H1 (cell line): ENCODE data around the gene DCAF16. TPM values are rescaled to one million over a fixed set of nuclear protein-coding genes. Genes with fewer than 3 reads are reported as not detected.

Source experiments
- CTCF ChIA-PET: fragments of 300-600 bp; sonication (Branson Sonifier 250); formaldehyde crosslinking; loops from one replicate; lab custom pipeline; 2021; ENCODE audit not compliant: partially characterized antibody; lab: Charles Lee
- POLR2A ChIA-PET: fragments of 300-600 bp; sonication (Branson Sonifier 250); formaldehyde crosslinking; loops from one replicate; lab custom pipeline; 2021; ENCODE audit warnings: inconsistent platforms; ENCODE audit not compliant: partially characterized antibody; lab: Charles Lee
- DNase-seq, 2 experiments: peaks; one replicate each; pipeline versions ENCODE4 v3.0.0 to v3.0.0-alpha.2; 2010 to 2022; ENCODE audit warnings: low spot score in 2 of 2, low read depth in 1 of 2, mixed read lengths in 1 of 2
- FAIRE-seq: peaks from 2 replicates; lab custom pipeline; 2011; peaks lifted over from hg19 to GRCh38; lab: Jason Lieb, UNC
- H2AFZ ChIP-seq: 2 replicates; pipeline ENCODE4 v1.8.1; 2012; ENCODE audit warnings: low read length, inconsistent platforms
- H2AK5ac ChIP-seq: 2 replicates; pipeline ENCODE4 v1.6.1; 2013; ENCODE audit warnings: low read depth, low read length
- H2BK120ac ChIP-seq: replicated peaks from 2 replicates; pipeline ENCODE3; 2013; ENCODE audit warnings: low read depth, low read length, inconsistent platforms
- H2BK12ac ChIP-seq: 2 replicates; pipeline ENCODE4 v1.6.1; 2013; ENCODE audit warnings: low read depth, low read length
- H2BK15ac ChIP-seq: 2 replicates; pipeline ENCODE4 v1.6.1; 2013; ENCODE audit warnings: low read length
- H2BK20ac ChIP-seq: 2 replicates; pipeline ENCODE4 v1.6.1; 2013; ENCODE audit warnings: low read length
- H2BK5ac ChIP-seq: 2 replicates; pipeline ENCODE4 v1.6.1; 2013; ENCODE audit warnings: low read depth, low read length
- H3K14ac ChIP-seq: 2 replicates; pipeline ENCODE4 v1.6.1; 2013; ENCODE audit warnings: inconsistent platforms; ENCODE audit not compliant: insufficient read length
- H3K18ac ChIP-seq: 2 replicates; pipeline ENCODE4 v1.6.1; 2013; ENCODE audit warnings: low read length; ENCODE audit errors: extremely low read depth
- H3K23ac ChIP-seq: 2 replicates; pipeline ENCODE4 v1.6.1; 2013; ENCODE audit warnings: inconsistent platforms; ENCODE audit not compliant: insufficient read length
- H3K23me2 ChIP-seq: 2 replicates; pipeline ENCODE4 v1.6.1; 2013; ENCODE audit warnings: low read depth, low read length
- H3K27ac ChIP-seq: 2 replicates; pipeline ENCODE4 v1.6.1; 2011; ENCODE audit warnings: low read depth, low read length, inconsistent platforms
- H3K27me3 ChIP-seq, 4 experiments: replicated peaks in 1 of 4; 1 replicate in 1 of 4; 2 replicates in 3 of 4; pipeline versions ENCODE4 v1.6.1 to v1.8.1; 2011 to 2013; ENCODE audit warnings: low read length in 3 of 4, mild to moderate bottlenecking in 3 of 4, inconsistent platforms in 2 of 4, mixed read lengths in 2 of 4, moderate library complexity in 1 of 4; ENCODE audit not compliant: control insufficient read depth in 3 of 4, insufficient read depth in 3 of 4; ENCODE audit errors: extremely low read depth in 1 of 4
- H3K36me3 ChIP-seq, 4 experiments: 2 replicates each; pipeline versions ENCODE4 v1.6.1 to v1.8.1; 2011 to 2013; ENCODE audit warnings: mild to moderate bottlenecking in 4 of 4, low read length in 3 of 4, moderate library complexity in 2 of 4, control low read depth in 1 of 4, inconsistent platforms in 1 of 4; ENCODE audit not compliant: insufficient read depth in 4 of 4, control insufficient read depth in 2 of 4
- H3K4ac ChIP-seq: replicated peaks from 2 replicates; pipeline ENCODE3; 2013; ENCODE audit warnings: low read length, low read depth, mixed read lengths, inconsistent platforms; ENCODE audit not compliant: insufficient read length
- H3K4me1 ChIP-seq, 4 experiments: replicated peaks in 1 of 4; 1 replicate in 1 of 4; 2 replicates in 3 of 4; pipeline versions ENCODE4 v1.6.1 to v1.8.1; 2011 to 2013; ENCODE audit warnings: low read length in 3 of 4, inconsistent platforms in 2 of 4, mixed read lengths in 1 of 4; ENCODE audit not compliant: insufficient read depth in 4 of 4, control insufficient read depth in 3 of 4
- H3K4me2 ChIP-seq, 2 experiments: 2 replicates each; pipeline versions ENCODE4 v1.6.1 to v1.8.1; 2011 to 2013; ENCODE audit warnings: low read depth in 2 of 2, low read length in 2 of 2, control low read depth in 1 of 2, inconsistent platforms in 1 of 2, mild to moderate bottlenecking in 1 of 2; ENCODE audit not compliant: insufficient read depth in 1 of 2
- H3K4me3 ChIP-seq, 4 experiments: fragments of 200-600, 300-600 bp in 1 of 4; sonication (generic), shearing (Covaris generic), sonication (Bioruptor Twin) in 1 of 4; 2 replicates each; pipeline versions ENCODE4 v1.5.1 to v1.8.1; 2011 to 2016; ENCODE audit warnings: low read length in 4 of 4, low read depth in 3 of 4, control low read depth in 2 of 4, inconsistent platforms in 2 of 4, mild to moderate bottlenecking in 2 of 4, mixed read lengths in 1 of 4, moderate library complexity in 1 of 4; ENCODE audit not compliant: insufficient read depth in 2 of 4; ENCODE audit errors: extremely low read depth in 1 of 4
- H3K56ac ChIP-seq: replicated peaks from 2 replicates; pipeline ENCODE3; 2013; ENCODE audit warnings: low read depth, mild to moderate bottlenecking, mixed read lengths, low read length, inconsistent platforms; ENCODE audit not compliant: insufficient read length
- H3K79me1 ChIP-seq: 2 replicates; pipeline ENCODE4 v1.6.1; 2013; ENCODE audit warnings: low read depth, low read length, control low read depth
- H3K79me2 ChIP-seq, 2 experiments: 2 replicates each; pipeline versions ENCODE4 v1.6.1 to v1.8.1; 2012 to 2013; ENCODE audit warnings: low read length in 2 of 2, mild to moderate bottlenecking in 2 of 2, inconsistent platforms in 1 of 2; ENCODE audit not compliant: insufficient read depth in 2 of 2, control insufficient read depth in 1 of 2
- H3K9ac ChIP-seq, 4 experiments: replicated peaks in 1 of 4; 1 replicate in 1 of 4; 2 replicates in 3 of 4; pipeline versions ENCODE4 v1.6.1 to v1.8.1; 2011 to 2013; ENCODE audit warnings: low read depth in 3 of 4, low read length in 3 of 4, control low read depth in 2 of 4, mild to moderate bottlenecking in 2 of 4, moderate library complexity in 2 of 4, inconsistent platforms in 1 of 4; ENCODE audit errors: extremely low read depth in 1 of 4
- H3K9me3 ChIP-seq, 2 experiments: 2 replicates each; pipeline versions ENCODE4 v1.6.1 to v1.8.1; 2012 to 2013; ENCODE audit warnings: mild to moderate bottlenecking in 2 of 2, moderate library complexity in 2 of 2, control low read depth in 1 of 2, inconsistent platforms in 1 of 2, low read depth in 1 of 2, low read length in 1 of 2, mixed read lengths in 1 of 2; ENCODE audit not compliant: insufficient read depth in 2 of 2
- H4K20me1 ChIP-seq, 2 experiments: replicated peaks in 1 of 2; 2 replicates each; pipeline versions ENCODE3 to v1.8.1; 2011 to 2013; ENCODE audit warnings: inconsistent platforms in 2 of 2, low read length in 2 of 2, mild to moderate bottlenecking in 1 of 2; ENCODE audit not compliant: insufficient read depth in 2 of 2, control insufficient read depth in 1 of 2
- H4K5ac ChIP-seq: 2 replicates; pipeline ENCODE4 v1.6.1; 2013; ENCODE audit warnings: low read length, low read depth, mixed read lengths, inconsistent platforms; ENCODE audit not compliant: insufficient read length
- H4K8ac ChIP-seq: 2 replicates; pipeline ENCODE4 v1.8.0; 2013; ENCODE audit warnings: mild to moderate bottlenecking, moderate library complexity, low read length, inconsistent platforms; ENCODE audit not compliant: insufficient read depth; ENCODE audit errors: extremely low read depth
- H4K91ac ChIP-seq: replicated peaks from 2 replicates; pipeline ENCODE3; 2013; ENCODE audit warnings: low read length, mixed read lengths, inconsistent platforms; ENCODE audit not compliant: insufficient read length
- GABPA ChIP-seq: IDR thresholded peaks from 2 replicates; pipeline ENCODE4 v1.6.1; 2011; ENCODE audit warnings: mild to moderate bottlenecking, low read length, moderate library complexity, borderline replicate concordance; ENCODE audit not compliant: insufficient read depth
- GTF2F1 ChIP-seq: IDR thresholded peaks from 2 replicates; pipeline ENCODE4 v1.6.1; 2012; ENCODE audit warnings: low read depth, low read length, improper control_type of control experiment, borderline replicate concordance
- ZNF274 ChIP-seq: IDR thresholded peaks from 2 replicates; pipeline ENCODE4 v1.7.0; 2012; ENCODE audit warnings: low read length, borderline replicate concordance; ENCODE audit errors: extremely low read depth
- polyA plus RNA-seq, 7 experiments: library from polyadenylated mRNA; depleted of rRNA in 3 of 7; stranded (reverse) in 5 of 7; unstranded in 2 of 7; fragments of >200 nt in 5 of 7; fragments of 200-250 nt in 2 of 7; gene quantifications; 1 replicate in 5 of 7; 2 replicates in 1 of 7; 4 replicates in 1 of 7; pipeline versions ENCODE4 v1.2.1 to v1.2.3, GENCODE V29; 2011 to 2013; ENCODE audit warnings: missing spikeins in 2 of 7, mixed read lengths in 2 of 7
- total RNA-seq: library from RNA; stranded (reverse); fragmentation: NEBNext Ultra II Directional; extraction: Animal tissue kit (Norgen Biotek cat#: 25700); gene quantifications from 2 replicates; pipeline ENCODE4 v1.2.1, GENCODE V29; 2021

DCAF16 gene
- total and polyA plus RNA-seq, 2 of the 8 experiments (the other 6 are each of a cell fraction or from before 2014, with no cell fraction given) = 26.5 to 55.7 TPM

- H2BK15ac ChIP-seq = no peak overlapping the region
- H3K4ac ChIP-seq = no peak overlapping the region
- H3K79me2 ChIP-seq = no peaks in the 10 kb centered on the region
- H3K14ac ChIP-seq = no peak overlapping the region
- no peak overlapping the region for H3K4me3 ChIP-seq
- no peaks in the 10 kb centered on the region for H4K20me1 ChIP-seq
- no peak overlapping the region for H4K8ac ChIP-seq
- H3K36me3 ChIP-seq = peaks cover 0 to 11% (median 3%) of the 10 kb centered on the region in 4 experiments; a peak in 3 of 8 replicates
- H2AK5ac ChIP-seq = no peak overlapping the region
- ChIA-PET POLR2A (interaction anchor here (1.1 kb wide), 1 partner anchor 11 kb away, joined by 3 read pairs; no protein-coding TSS in a partner anchor), CTCF (interaction anchor here (0.9 kb wide), 1 partner anchor 36 kb away, joined by 3 read pairs; no protein-coding TSS in a partner anchor)
- no peak overlapping the region for H3K4me2 ChIP-seq
- H3K4me1 ChIP-seq = no peaks in the 10 kb centered on the region
- H3K27me3 ChIP-seq = peaks cover 0 to 1% (median 0%) of the 10 kb centered on the region in 4 experiments; a peak in 1 of 7 replicates
- no peak overlapping the region for H2BK12ac ChIP-seq
- H2BK20ac ChIP-seq = no peak overlapping the region
- DNase-seq = no peak
- no peak overlapping the region for H2AFZ ChIP-seq
- no peak overlapping the region for H3K56ac ChIP-seq
- H3K18ac ChIP-seq = no peak overlapping the region
- H2BK5ac ChIP-seq = no peak overlapping the region
- FAIRE-seq = no peak
- H3K9ac ChIP-seq = no peak overlapping the region
- H3K23ac ChIP-seq = no peak overlapping the region
- no peak for TF ChIP-seq GTF2F1
- TF ChIP-seq ZNF274 = no peak
- no peak for TF ChIP-seq GABPA
- no peak overlapping the region for H4K91ac ChIP-seq
- H3K23me2 ChIP-seq = no peaks in the 10 kb centered on the region
- H3K79me1 ChIP-seq = no peaks in the 10 kb centered on the region
- peaks cover 7 to 16% of the 10 kb centered on the region in 2 experiments; a peak in 2 of 4 replicates for H3K9me3 ChIP-seq
- no peak overlapping the region for H3K27ac ChIP-seq
- no peak overlapping the region for H2BK120ac ChIP-seq
- H4K5ac ChIP-seq = no peak overlapping the region
These were observed 41.4 kb upstream of the DCAF16 start for GRCh38 chr4:17851959-17852358.
